ENCODE data around the gene MIEF1. TPM values are rescaled to one million over a fixed set of nuclear protein-coding genes. Genes with fewer than 3 reads are reported as not detected.

The MIEF1 gene
- polyA plus RNA-seq, 1 experiment = 21.0 TPM

GRCh38 chr22:39468487-39469325, 33.4 kb upstream of the MIEF1 start:
- no peaks in the 10 kb centered on the region for H3K36me3 ChIP-seq (ENCODE audit: control insufficient read depth, insufficient read depth, low read length)
- TF ChIP-seq, protein P1, sequence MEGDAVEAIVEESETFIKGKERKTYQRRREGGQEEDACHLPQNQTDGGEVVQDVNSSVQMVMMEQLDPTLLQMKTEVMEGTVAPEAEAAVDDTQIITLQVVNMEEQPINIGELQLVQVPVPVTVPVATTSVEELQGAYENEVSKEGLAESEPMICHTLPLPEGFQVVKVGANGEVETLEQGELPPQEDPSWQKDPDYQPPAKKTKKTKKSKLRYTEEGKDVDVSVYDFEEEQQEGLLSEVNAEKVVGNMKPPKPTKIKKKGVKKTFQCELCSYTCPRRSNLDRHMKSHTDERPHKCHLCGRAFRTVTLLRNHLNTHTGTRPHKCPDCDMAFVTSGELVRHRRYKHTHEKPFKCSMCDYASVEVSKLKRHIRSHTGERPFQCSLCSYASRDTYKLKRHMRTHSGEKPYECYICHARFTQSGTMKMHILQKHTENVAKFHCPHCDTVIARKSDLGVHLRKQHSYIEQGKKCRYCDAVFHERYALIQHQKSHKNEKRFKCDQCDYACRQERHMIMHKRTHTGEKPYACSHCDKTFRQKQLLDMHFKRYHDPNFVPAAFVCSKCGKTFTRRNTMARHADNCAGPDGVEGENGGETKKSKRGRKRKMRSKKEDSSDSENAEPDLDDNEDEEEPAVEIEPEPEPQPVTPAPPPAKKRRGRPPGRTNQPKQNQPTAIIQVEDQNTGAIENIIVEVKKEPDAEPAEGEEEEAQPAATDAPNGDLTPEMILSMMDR (IDR thresholded peaks at IDR 0.05; ENCODE audit: insufficient read depth, low read depth, low read length) = no peak
- no peak overlapping the region for H3K4me3 ChIP-seq (ENCODE audit: low read depth, low read length)
- ChIA-PET CTCF (interaction anchor here (0.5 to 1.8 kb wide), 3 partner anchors 17 to 60 kb away, joined by 3 to 4 read pairs (median 3); no protein-coding TSS in a partner anchor), POLR2A (no interaction called here)
- DNase-seq (ENCODE audit: low read depth) = no peak
- H3K27me3 ChIP-seq (ENCODE audit: control insufficient read depth, insufficient read depth, low read length) = no peaks in the 10 kb centered on the region

DNA sequence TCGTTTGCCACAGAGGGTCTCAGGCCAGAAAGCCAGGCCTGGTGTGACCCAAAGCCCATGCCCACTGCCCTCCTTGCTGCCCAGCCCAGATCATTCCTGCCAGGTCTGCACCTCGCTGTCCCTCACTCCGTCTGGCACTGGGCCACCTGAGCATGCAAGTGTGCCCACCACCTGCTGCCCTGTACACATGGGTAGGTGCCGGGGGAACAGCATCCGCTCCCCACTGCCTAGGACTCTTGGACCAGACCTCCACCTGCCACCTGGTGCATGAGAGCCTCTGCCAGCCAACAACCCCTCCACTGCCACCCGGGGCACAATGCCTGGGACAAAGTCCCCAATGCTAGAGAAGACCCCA, 32.8 kb upstream of the MIEF1 start:
- no peak overlapping the region for H3K4me3 ChIP-seq (ENCODE audit: low read depth, low read length)
- TF ChIP-seq, protein P1 (IDR thresholded peaks at IDR 0.05; ENCODE audit: insufficient read depth, low read depth, low read length) = no peak
- no peaks in the 10 kb centered on the region for H3K36me3 ChIP-seq (ENCODE audit: control insufficient read depth, insufficient read depth, low read length)
- CTCF ChIA-PET = interaction anchor here (1.8 kb wide), 1 partner anchor 22 kb away, joined by 4 read pairs; no protein-coding TSS in a partner anchor
- H3K27me3 ChIP-seq (ENCODE audit: control insufficient read depth, insufficient read depth, low read length) = no peaks in the 10 kb centered on the region
- no peak for DNase-seq (ENCODE audit: low read depth)
- POLR2A ChIA-PET = no interaction called here

DNA sequence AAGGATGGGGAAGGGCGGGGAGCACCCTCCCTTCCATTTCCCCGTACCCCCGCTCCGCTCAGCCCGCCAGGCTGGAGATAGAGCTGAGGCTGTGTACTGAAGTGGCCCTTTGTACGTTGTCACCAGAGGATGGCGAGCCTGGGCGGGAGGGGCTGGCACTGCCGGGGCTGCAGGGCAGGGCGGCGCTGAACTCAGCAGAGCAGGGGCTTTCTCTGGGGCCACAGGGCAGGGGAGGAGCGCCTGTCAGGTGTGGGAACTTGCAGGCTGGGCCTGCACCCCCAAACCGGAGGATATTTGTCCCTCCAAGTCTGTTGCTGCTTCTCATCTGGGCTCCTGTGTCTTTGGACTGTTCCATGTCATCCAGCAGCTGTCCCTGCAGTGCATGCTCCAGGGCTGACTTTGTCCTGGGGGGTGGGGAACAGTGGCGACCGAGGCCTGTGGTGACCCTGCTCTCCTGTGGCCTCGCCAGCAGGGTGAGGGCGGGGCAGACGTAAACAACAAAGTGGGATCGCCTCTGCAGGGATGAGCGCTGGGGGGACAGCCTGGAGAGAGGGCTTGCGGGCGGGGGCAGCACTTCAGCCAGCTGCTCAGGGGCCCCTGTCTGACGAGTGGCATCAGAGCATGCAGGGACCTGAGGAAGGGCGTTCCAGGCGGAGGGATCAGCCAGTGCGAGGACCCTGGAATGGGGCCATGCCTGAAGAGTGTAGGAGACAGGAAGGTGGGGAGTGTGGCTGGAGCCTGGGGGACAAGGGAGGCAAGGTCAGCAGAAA, 32.2 kb upstream of the MIEF1 start:
- H3K4me3 ChIP-seq (ENCODE audit: low read depth, low read length) = no peak overlapping the region
- no peak for DNase-seq (ENCODE audit: low read depth)
- TF ChIP-seq, protein P1 (IDR thresholded peaks at IDR 0.05; ENCODE audit: insufficient read depth, low read depth, low read length) = no peak
- no peaks in the 10 kb centered on the region for H3K27me3 ChIP-seq (ENCODE audit: control insufficient read depth, insufficient read depth, low read length)
- ChIA-PET POLR2A (no interaction called here), CTCF (interaction anchor here (1.3 to 2.8 kb wide), 2 partner anchors 24 to 33 kb away, joined by 4 to 14 read pairs; no protein-coding TSS in a partner anchor)
- no peaks in the 10 kb centered on the region for H3K36me3 ChIP-seq (ENCODE audit: control insufficient read depth, insufficient read depth, low read length)

GRCh38 chr22:39470451-39471291, 31.4 kb upstream of the MIEF1 start:
- Histone ChIP-seq H3K4me3 (ENCODE audit: low read depth, low read length) (no peak overlapping the region), H3K27me3 (ENCODE audit: control insufficient read depth, insufficient read depth, low read length) (no peaks in the 10 kb centered on the region), H3K36me3 (ENCODE audit: control insufficient read depth, insufficient read depth, low read length) (no peaks in the 10 kb centered on the region)
- no peak for DNase-seq (ENCODE audit: low read depth)
- TF ChIP-seq, protein P1 (IDR thresholded peaks at IDR 0.05; ENCODE audit: insufficient read depth, low read depth, low read length) = no peak
- CTCF ChIA-PET = interaction anchor here (1.3 to 2.8 kb wide), 2 partner anchors 23 to 34 kb away, joined by 4 to 14 read pairs; no protein-coding TSS in a partner anchor
- POLR2A ChIA-PET = no interaction called here
